AG04450 (cell line): ENCODE results near the gene PCNX2. TPM values are rescaled to one million over a fixed set of nuclear protein-coding genes. Genes with fewer than 3 reads are reported as not detected.

Experiments used
- CTCF ChIA-PET: fragments of 300-600, 350-600 bp; formaldehyde crosslinking; extraction: SDS; loops from one replicate; lab custom pipeline; 2022; ENCODE audit warnings: antibody characterized with exemption, inconsistent platforms; lab: Charles Lee
- POLR2A ChIA-PET: fragments of 350-600 bp; formaldehyde crosslinking; extraction: SDS; loops from one replicate; lab custom pipeline; 2021; ENCODE audit warnings: antibody characterized with exemption, inconsistent platforms; lab: Yijun Ruan, JAX
- DNase-seq: peaks from one replicate; pipeline ENCODE4 v3.0.0-alpha.2; 2011; ENCODE audit warnings: low read depth, low spot score
- H3K27ac ChIP-seq: one replicate; pipeline ENCODE4 v1.5.1; 2012; ENCODE audit warnings: low read depth, low read length, control low read depth
- H3K27me3 ChIP-seq: one replicate; pipeline ENCODE4 v1.6.0; 2012; ENCODE audit warnings: low read length; ENCODE audit not compliant: control insufficient read depth, insufficient read depth
- H3K4me3 ChIP-seq: 2 replicates; pipeline ENCODE4 v1.5.1; 2011; ENCODE audit warnings: mild to moderate bottlenecking, low read depth, low read length, control low read depth
- H3K9me3 ChIP-seq: 2 replicates; pipeline ENCODE4 v1.5.1; 2012; ENCODE audit warnings: low read length; ENCODE audit not compliant: control insufficient read depth, insufficient read depth
- CTCF ChIP-seq: IDR thresholded peaks from 2 replicates; pipeline ENCODE4 v1.5.1; 2011; ENCODE audit warnings: low read depth, low read length, control low read depth, inconsistent platforms
- polyA plus RNA-seq: library from polyadenylated mRNA; depleted of rRNA; stranded (reverse); fragments of >200 nt; gene quantifications from 2 replicates; pipeline ENCODE4 v1.2.3, GENCODE V29; 2011

PCNX2 gene
- polyA plus RNA-seq, 1 experiment = 29.8 TPM

- DNase-seq = no peak
- Histone ChIP-seq H3K27me3 (no peaks in the 10 kb centered on the region), H3K27ac (no peak overlapping the region), H3K9me3 (no peaks in the 10 kb centered on the region), H3K4me3 (no peak overlapping the region)
- no peak for TF ChIP-seq CTCF
- POLR2A ChIA-PET = no interaction called here
- CTCF ChIA-PET = interaction anchor here (0.6 to 0.7 kb wide), 2 partner anchors 17 to 195 kb away, joined by 3 read pairs; no protein-coding TSS in a partner anchor
These were observed 84.4 kb downstream of the PCNX2 start for GRCh38 chr1:233211106-233211505.

GRCh38 chr1:233209481-233209880 is 86.0 kb downstream of the PCNX2 start:
- no peak for TF ChIP-seq CTCF
- ChIA-PET POLR2A (no interaction called here), CTCF (interaction anchor here (1.1 kb wide), 1 partner anchor 12 kb away, joined by 3 read pairs; no protein-coding TSS in a partner anchor)
- H3K9me3 ChIP-seq = no peaks in the 10 kb centered on the region
- no peak overlapping the region for H3K27ac ChIP-seq
- no peaks in the 10 kb centered on the region for H3K27me3 ChIP-seq
- H3K4me3 ChIP-seq = no peak overlapping the region
- DNase-seq = no peak

- no peak for DNase-seq
- H3K4me3 ChIP-seq = no peak overlapping the region
- CTCF ChIA-PET = no interaction called here
- TF ChIP-seq CTCF = no peak
- no peak overlapping the region for H3K27ac ChIP-seq
- POLR2A ChIA-PET = no interaction called here
- H3K9me3 ChIP-seq = no peaks in the 10 kb centered on the region
- no peaks in the 10 kb centered on the region for H3K27me3 ChIP-seq
These were observed 86.8 kb downstream of the PCNX2 start for GRCh38 chr1:233208687-233209086.

GRCh38 chr1:233197940-233198339 is 97.6 kb downstream of the PCNX2 start:
- Histone ChIP-seq H3K27ac (no peak overlapping the region), H3K27me3 (no peaks in the 10 kb centered on the region), H3K9me3 (peaks cover 4% of the 10 kb centered on the region; the same call in 1 of the 2 replicates), H3K4me3 (no peak overlapping the region)
- ChIA-PET CTCF (no interaction called here), POLR2A (no interaction called here)
- TF ChIP-seq CTCF = no peak
- DNase-seq = no peak

- Histone ChIP-seq H3K27ac (no peak overlapping the region), H3K9me3 (peaks cover 4% of the 10 kb centered on the region; the same call in 1 of the 2 replicates), H3K4me3 (no peak overlapping the region), H3K27me3 (no peaks in the 10 kb centered on the region)
- no peak for DNase-seq
- POLR2A ChIA-PET = no interaction called here
- no peak for TF ChIP-seq CTCF
- CTCF ChIA-PET = no interaction called here
These were observed 101.8 kb downstream of the PCNX2 start for GRCh38 chr1:233193741-233194140.
